HG02759 (cell line): Measurements from ENCODE around the gene APOL5.
"Not testable (repeated sequence)": the region's sequence is repeated elsewhere in the genome, so short reads cannot be mapped to it uniquely, and the experiment has no call there.

ENCODE experiments used
- ATAC-seq: cut with Tn5 transposase; IDR thresholded peaks from one replicate; pipeline ENCODE4 v1.9.1; 2021; ENCODE audit warnings: mild to moderate bottlenecking, moderate library complexity; ENCODE audit not compliant: unreplicated experiment

APOL5 gene

DNA sequence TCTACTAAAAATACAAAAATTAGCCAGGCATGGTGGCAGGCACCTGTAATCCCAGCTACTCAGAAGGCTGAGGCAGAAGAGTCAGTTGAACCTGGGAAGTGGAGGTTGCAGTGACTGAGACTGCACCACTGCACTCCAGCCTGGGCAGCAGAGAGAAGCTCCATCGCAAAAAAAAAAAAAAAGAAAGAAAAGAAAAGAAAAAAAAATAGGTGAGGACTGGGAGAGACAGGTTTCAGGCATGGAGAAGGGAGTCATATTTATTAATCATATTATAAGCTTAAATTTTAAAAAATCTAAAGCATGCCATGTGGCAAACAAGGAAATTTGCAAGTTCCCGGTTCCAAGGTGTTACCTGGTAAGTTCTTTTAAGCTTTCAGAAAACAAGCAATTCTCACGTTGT lies at the start of gene APOL5:
APOL5 (plus strand) TSS at position 301 of the 400 bp plus-strand sequence; CDS start at position 301, 0 bp downstream.
- no peak for ATAC-seq

DNA sequence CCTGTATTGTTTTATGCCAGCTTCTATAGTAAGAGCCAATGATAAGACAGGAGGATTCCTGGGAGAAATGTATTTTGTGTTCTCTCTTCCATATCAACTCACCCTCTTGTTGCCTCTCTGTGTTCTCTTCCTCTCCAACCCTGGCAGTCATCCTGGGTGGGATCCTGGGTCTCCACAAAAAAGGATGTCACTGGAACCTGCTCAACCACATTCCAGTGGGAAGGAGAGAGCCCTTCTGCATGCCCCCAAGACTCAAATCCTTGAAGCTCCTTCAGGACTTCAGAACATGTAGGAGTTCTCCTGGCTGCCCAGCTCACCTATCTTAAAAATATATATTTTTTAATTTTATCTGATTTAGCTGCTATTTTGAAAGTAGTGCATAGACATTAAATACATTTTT lies 43.3 kb upstream of the APOL5 start:
- ATAC-seq: no peak

DNA sequence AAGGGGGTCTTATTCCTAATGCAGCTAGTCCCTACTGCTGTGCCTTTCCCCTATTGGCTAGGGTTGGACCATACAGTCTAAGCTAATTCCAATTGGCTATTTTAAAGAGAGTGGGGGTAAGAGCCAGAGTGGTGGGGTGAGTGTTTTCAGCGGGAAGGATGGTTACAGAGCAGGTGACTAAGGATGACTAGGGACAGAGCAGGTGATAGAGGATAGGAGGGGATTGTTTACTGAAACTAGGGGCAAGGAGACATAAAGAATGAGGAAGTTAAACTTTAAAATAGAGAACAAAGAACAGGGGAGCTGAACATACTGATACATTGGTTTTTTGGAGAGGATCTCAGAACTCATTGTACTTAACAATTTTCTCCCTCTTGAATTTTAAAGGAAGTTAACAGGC lies 41.6 kb upstream of the APOL5 start:
- not testable (repeated sequence) for ATAC-seq

DNA sequence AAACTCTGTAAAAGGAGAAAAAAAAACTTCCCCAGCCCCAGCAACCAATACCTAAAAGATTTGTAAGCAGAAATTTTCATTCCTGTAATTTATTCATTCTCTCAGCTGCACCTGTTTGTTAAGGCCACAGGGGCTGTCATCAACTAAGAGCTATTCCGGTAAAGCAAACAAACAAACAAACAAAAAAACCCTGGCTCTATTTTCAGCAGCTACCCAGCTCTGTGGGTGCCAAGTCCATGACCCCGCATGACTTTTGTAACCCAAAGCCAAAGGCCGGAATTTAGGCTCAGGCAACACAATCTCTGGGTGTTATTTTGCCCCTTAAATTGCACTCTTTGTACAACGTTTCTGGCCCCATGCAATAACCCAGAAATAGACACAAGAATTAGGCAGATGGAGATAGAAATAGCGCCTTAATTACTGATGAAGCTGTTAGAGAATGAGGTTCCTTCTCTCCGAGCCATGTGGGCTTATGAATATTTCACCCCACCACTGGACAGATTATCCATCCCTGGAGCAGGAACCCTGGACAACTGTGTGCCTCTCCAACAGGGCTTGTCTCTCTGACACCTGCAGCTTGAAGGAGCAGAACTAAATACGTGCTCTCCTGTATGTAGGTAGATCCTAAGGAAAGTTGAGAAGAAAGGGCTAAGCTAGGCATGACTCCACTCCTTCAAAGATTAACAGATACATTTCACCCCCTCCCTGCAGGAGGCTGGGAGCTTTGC lies 40.0 kb upstream of the APOL5 start:
- no peak for ATAC-seq

DNA sequence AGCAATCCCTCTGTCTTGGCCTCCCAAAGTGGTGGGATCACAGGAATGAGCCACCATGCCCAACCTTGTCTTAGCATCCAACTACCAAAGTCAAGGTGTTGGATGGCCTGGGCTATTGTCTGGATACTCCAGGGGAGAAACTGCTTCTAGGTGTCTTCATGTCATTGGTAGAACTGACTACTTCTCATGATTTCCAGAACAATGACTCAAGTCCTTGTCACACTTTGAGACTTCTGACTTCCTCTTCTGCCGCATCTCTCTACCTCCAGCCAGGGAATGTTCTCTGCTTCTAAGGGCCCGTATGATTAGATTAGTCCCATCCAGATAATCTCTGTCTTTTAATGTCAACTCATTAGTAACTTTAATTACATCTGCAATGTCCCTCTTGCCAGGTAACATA lies 38.8 kb upstream of the APOL5 start:
- no peak for ATAC-seq

DNA sequence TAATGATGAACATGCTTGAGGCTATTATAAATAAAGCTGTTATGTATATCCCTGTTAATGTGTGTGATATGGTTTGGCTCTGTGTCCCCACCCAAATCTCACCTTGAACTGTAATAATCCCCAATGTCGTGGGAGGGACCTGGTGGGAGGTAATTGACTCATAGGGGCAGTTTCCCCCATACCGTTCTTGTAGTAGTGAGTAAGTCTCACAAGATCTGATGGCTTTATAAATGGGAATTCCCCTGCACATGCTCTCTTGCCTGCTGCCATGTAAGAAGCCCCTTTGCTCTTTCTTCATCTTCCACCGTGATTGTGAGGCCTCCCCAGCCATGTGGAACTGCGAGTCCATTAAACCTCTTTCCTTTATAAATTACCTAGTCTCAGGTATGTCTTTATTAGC lies 38.2 kb upstream of the APOL5 start:
- not testable (repeated sequence) for ATAC-seq

DNA sequence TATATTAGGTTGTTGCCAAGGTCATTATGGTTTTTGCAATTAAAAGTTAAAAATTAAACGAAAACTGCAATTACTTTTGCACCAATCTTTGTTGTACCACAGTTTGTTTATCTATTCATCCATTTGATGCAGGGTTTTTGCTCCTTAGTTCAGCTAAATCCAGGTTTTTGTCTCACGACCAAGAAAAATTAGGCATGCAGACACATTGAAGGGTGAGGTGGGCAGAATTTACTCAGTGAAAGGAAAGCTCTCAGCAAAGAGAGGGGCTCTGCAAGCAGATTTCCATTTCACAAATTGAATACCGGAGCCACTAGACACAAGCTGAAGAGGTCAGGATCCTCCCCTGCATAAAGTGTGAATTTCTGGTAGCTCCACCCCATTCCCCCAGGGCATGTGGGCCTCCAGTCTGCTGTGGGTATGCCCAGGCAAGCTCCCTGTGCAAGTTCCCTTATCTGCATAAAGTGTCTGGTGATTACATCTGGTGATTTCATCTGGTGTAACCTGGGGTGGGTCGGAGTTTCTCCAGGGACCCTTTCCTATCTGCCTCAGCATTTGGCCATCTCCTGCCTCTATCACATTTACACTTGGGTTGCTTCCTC lies 36.1 kb upstream of the APOL5 start:
- ATAC-seq: no peak

- no peak for ATAC-seq
These were observed 34.1 kb upstream of the APOL5 start for GRCh38 chr22:35683560-35683959.

- no peak for ATAC-seq
These were observed 33.4 kb upstream of the APOL5 start for GRCh38 chr22:35684270-35684700.

GRCh38 chr22:35684732-35685131 lies 32.9 kb upstream of the APOL5 start:
- ATAC-seq: no peak

GRCh38 chr22:35685731-35686130 lies 31.9 kb upstream of the APOL5 start:
- ATAC-seq: no peak

DNA sequence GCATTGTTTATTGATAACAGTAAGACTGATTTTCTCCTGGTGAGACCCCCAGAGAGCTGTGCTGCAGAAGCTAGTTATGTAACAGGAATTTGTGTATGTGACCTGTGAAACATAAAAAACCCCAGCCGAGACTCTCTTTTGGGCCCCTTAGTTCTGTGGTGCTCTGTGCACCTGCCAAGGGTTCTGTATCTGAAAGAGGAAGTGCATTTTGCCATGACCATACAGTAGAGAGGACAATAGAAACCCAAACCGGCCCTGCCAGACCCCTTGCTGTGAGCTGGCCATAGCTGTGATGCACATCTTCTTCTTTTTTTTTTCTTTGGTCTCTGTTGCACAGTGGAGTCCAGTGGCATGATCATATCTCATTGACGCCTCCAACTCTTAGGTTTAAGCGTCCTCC lies 31.4 kb upstream of the APOL5 start:
- ATAC-seq: no peak

DNA sequence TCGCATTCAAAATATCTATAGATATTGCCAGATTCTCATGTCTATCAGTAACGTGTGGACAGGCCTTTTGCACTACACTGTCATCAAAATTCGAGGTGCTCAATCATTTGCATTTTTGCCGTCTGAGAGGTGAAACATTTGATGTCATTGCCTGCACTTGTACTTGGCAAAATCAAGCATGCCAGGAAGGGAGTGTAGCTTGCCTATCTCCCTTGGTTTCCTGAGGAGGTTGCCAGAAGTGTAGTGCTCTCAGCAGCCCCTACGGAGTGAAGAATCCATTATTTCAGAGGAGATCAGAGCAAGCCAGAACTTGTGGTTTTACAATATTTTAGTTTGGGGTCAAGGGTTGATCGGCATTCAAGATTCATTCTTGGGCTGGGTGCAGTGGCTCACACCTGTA lies 30.2 kb upstream of the APOL5 start:
- ATAC-seq: no peak

- ATAC-seq: no peak
These were observed 28.6 kb upstream of the APOL5 start for GRCh38 chr22:35688913-35689675.

- no peak for ATAC-seq
These were observed 27.7 kb upstream of the APOL5 start for GRCh38 chr22:35690001-35690400.

DNA sequence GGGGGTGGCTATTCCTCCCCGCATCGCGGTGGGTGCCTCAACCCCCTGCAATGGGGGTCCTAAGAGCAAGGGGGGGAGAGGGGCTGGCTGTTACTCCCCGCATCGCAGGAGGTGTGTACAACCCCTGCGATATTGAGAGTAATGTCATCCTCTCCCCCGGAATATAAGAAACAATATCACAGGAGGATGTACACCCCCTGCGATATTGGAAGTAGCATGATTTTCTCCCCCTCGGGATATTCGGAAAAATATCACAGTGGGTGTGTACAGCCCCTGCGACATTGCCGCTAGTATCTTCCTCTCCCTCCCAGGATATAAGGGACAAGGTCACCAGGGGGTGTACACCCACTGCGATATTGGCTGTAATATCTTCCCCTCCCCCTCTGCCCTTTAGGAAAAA lies 22.5 kb upstream of the APOL5 start:
- ATAC-seq: no peak

DNA sequence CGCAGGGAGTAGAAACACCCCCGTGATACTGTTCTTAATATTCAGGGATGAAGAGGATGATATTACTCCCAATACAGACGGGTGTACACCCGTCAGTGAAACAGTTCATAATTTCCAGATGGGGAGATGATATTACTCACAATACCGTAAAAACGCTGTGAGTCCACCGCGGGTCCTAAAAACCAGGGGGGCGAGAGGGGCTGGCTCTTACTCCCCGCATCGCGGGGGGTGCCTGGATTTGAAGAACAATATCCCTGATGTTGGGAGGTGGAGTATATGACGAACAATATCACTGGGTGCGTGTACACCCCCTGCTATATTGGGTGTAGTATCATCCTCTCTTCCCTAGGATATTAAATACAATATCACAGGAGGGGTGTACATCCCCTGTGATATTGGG lies 20.5 kb upstream of the APOL5 start:
- no peak for ATAC-seq

DNA sequence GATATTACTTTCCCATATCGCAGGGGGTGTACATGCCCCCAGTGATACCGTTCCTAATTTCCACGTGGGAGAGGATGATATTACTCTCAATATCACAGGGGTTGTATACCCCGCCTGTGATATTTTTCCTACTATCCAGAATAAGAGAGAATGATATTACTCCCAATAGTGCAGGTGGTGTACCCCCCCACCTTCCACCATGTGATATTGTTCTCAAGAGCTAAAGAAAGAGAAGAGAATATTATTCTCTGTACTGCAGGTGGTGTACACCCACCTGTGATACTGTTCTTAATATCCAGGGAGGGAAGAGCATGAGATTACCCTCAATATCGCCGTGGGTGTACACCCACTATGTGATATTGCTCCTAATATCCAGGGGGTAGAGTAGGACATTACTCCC lies 17.8 kb upstream of the APOL5 start:
- ATAC-seq: not testable (repeated sequence)

DNA sequence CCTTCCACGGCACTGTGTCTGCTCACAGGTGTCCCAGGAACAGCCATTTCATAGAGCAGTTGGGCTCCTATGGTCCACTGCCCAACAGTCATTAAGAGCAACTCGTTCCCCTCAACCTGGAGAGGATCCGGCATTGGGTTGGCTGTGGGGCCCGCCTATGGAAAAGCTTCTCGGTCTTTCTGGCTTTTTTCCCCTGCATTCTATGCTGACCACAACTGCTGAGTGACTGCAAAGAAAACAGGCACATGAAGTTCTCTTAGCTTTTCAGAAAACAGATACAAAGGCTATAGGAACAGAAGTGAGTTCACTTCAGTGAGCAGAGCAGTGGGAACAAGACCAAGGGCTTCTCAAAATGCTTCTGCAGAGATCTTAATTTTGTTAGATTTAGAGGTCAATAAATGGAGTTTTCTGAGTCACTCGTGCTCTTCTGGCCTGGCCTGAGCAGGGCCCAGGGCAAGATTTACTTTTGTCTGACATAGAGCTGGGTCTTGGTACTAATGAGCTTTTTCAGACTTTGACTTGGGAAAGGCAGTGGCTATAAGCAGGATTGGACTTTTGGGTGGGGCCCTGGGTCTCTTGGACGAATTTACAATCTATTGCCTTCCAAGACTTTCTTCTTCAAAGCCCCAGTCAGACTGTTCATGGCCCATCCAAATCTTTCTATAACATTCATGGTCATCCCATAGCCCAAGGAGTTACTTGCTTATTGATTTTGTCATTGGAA lies 13.6 kb upstream of the APOL5 start:
- no peak for ATAC-seq

DNA sequence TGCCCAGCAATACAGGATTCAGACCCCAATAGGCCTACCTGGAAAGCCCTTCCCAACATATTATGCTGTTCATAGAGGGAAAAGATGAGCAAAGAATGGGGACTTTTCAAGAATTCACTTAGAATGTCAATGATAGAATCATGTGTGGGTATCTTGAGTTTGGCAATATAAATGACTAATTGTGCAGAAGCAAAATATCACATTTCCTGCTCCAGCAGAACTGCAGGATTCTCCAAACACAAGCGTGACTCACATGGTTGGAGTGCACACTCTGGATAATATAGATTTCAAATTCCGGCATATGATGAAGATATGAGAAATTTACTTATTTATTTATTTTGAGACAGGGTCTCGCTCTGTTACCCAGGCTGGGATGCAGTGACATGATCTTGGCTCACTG lies 12.5 kb upstream of the APOL5 start:
- ATAC-seq: no peak

DNA sequence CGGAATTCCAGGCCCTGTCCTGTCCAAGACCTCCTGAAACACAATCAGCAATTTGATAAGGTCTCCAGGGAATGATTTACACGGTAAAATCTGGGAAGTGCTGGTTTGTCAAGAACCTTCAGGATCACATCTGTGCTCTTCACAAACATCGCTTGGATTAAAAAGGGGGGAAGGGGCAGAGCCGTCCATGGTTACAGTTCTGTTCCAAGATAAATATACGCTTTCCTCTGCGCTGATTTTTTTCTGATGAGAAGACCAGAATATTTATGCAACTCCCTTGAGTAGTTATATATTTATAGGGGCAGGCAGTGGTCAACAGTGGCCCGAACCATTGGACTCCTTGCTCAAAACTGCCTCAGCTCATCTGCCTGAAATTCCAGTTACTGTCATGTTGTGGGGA lies 9.2 kb upstream of the APOL5 start:
- ATAC-seq: no peak
